Midbrain (tissue), 1 donor: ENCODE measurements around the gene ABHD17B.

Experiments used
- DNase-seq: peaks from one replicate; lab custom pipeline; 2025; lab: John Stamatoyannopoulos, UW

Gene ABHD17B

DNA sequence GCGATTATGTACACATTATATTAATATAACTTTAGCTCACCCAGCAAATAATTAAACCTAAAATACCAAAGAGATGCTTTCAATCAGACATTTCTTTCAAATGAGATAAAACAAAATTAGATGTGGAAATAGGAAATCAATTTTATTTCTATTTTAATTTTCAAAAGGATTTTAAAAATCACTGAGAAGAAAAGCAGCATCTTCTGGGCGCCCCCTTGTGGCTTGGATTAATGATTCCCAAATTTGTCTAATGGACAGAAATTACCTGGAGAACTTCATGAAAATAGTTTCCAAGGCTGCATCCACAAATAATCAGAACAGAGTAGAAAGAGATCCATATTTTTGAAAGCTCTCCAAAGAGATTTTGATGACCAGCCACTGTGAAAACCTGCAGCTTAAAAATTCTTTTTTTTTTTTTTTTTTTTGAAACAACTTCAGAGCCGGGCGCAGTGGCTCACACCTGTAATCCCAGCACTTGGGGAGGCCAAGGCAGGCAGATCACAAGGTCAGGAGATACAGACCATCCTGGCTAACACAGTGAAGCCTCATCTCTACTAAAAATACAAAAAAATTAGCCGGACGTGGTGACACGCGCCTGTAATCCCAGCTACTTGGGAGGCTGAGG lies 91.8 kb downstream of the ABHD17B start:
- DNase-seq = peak; percentile 33

DNA sequence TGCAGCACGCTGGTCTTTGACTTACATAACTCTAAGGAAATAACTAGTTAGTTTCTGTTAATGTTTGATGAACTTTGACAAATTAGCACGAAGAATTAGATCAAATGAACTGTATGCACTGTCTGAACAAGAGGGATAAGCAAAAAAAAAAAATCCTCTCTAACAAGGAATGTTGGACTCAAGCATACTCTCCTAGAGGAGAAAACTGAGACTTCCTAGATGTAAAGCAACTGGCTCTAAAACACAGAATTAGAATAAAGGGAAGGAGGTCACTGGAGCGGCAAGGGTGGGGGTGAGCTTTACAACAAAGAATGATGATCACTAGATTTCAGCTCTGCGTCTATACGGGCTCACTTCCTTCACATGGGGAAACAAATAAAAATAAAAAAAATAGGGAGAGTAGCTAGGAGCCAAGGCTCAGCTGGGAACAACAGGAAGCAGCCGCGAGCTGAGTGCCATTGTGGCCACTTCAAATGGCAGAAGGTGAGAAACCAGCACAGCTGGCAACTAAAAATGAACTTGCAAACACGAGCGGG lies 94.0 kb downstream of the ABHD17B start:
- no peak for DNase-seq
